DLD1 (cell line): ENCODE measurements around the gene GLYATL1.

Experiments used
- in situ Hi-C: cut with HindIII; loops from 2 replicates; pipeline ENCODE4 v1.10.0; 2017; ENCODE audit warnings: low sequenced_read_pairs

The GLYATL1 gene, protein sequence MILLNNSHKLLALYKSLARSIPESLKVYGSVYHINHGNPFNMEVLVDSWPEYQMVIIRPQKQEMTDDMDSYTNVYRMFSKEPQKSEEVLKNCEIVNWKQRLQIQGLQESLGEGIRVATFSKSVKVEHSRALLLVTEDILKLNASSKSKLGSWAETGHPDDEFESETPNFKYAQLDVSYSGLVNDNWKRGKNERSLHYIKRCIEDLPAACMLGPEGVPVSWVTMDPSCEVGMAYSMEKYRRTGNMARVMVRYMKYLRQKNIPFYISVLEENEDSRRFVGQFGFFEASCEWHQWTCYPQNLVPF

DNA sequence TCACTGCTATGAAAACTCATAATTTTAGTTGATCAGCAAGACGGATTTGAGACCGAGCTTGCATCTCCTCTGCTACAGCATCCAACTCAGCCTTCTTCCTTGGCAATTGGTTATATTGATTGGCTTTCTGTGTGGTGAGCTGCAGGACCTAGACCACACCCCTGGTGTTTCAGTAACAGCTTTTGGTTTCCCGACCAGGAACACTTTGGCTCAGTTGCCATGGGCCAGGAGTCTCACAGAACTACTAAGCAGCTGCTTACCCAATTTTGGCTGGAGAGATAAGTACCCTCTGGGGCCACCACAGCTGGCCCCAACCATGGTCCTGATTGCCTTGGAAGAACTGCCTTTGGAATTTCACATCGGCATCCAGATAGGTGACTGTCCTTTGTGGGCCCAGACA is at the start of gene GLYATL1:
GLYATL1 (plus strand) TSS at position 212 of the 400 bp plus-strand sequence. CDS start 7,600 bp downstream, outside the sequence.
- in situ Hi-C loops = no loop called here

DNA sequence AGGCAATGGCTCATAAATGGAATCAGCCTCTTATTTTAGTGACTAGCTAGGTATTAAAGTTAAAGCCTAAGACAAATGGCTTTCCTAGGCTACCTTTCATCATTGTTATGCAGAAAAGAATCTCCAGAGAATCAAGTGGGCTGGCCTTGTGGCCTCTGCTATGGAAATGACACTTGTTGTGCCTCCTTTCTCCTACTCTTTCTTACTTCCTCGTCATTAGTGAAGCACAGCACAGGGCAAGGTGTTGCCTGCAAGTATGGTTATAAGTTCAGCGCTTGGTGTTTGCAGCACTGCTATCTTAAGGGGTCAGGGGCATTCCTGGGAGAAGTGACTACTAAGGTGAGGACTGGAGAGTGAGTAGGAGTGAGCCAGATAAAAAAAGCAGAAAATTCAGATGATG is 45.4 kb upstream of the GLYATL1 start:
- in situ Hi-C loops = loop anchor here (10.0 kb wide), 1 partner anchor 249 kb away; no protein-coding TSS in a partner anchor

DNA sequence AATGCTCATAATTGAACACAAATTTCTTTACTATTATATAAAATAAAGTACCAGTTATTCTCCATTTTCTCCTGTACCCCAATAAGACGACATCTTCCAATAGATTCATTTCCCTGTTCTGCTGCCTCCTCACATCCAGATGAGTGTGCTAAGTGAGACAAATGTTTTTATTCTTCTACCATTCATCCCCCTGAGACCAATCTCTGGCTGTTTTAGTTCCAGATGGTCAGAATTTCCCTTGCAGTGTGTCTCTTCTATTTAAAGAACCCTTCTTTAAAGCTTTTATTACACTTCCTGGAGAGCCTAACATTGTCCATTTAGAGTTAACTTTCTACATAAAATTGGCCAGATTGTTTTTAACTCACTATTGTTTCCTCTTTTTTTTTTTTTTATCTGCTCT is 41.2 kb upstream of the GLYATL1 start:
- in situ Hi-C loops = loop anchor here (10.0 kb wide), 1 partner anchor 253 kb away; no protein-coding TSS in a partner anchor

GRCh38 chr11:58900479-58901420 is 38.5 kb upstream of the GLYATL1 start:
- in situ Hi-C loops = no loop called here

DNA sequence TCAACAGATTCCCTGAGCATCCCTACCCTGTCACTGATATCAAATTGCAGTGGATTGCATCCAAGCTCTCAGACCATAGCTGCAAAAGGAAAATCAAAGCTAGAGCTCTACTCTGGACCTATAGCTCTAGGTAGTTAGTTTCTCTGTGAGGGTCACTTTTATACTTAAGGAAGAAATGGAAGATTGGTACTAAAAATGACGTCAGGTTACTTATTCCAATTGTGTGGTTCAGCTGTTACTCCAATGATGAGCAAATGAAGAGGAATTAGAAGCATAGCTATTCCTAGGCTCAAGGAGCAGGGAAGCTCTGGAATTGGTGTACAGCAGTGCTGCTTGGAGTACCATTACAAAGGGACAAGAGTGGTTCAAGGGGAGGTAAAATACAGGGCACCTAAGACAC is 36.4 kb upstream of the GLYATL1 start:
- in situ Hi-C loops = no loop called here

DNA sequence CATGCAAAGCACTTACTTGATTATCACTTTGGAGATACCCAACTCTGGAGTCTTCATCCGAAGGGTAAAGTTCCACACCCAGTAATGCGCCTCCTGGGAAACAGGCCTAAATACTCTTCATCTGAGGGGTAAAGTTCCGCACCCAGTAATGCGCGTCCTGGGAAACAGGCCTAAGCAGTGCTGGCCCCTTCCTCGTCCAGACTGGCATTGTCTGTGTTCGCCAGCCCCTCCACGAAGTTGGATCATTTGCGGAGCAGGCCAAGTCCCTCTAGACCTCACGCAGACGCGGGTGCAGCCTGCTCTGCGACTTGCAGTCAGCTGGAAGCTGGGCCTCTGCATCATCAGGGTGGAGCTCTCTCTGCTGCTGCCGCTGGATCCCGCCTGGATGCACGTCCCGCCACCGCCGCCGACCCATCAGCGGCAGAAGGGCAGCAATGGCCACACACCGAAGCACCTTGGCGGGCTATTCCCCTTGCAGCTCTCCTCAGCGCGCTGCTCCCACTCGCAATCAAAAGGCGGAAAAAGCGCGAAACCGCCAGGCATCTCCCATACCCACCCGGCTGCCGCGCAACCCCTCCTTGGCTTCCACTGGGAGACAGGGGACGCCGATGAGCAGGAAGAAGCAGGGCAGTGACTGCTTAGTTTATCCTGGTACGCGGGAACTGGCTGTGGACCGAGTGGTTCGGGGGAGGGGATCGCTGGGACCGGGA is 34.1 kb upstream of the GLYATL1 start:
- in situ Hi-C loops = no loop called here

GRCh38 chr11:58905721-58906547 is 33.4 kb upstream of the GLYATL1 start:
- in situ Hi-C loops = no loop called here

DNA sequence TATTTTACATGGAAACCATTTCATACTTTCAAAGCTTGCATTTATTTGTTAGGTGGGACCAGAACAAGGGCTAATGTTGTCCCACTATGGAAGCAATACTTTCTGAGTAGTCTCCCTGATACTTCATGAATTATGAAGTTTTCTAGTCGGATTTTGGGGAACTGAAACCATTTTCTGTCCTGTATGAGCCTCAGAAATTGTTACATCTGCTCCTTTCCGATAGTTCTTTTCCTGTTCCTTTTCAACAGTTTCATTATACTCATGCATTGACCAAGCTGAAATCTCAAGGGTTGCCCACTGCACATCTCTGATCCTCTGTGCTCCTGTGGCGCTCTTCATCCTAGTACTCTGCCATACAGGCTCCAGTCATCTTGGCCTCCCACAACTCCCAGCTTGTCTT is 31.5 kb upstream of the GLYATL1 start:
- in situ Hi-C loops = no loop called here

DNA sequence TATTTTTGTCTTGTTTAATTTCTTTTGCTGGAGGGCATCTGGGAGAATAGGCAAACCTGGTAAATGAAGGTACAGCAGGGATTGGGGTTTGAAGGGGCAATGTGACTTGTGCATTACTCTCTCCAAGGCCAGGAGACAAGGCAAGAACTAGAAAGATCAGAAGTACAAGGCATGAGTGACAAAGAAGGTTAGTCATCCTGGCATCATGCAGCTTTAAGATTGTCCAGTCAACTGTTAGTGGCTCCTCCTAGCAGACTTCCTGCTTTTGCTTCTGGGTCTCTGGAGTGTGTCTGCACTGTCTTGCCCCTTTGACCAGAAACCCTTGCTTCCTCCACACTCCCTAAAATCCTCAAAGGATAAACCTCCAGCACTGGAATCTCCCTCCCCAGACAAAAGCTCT is 27.2 kb upstream of the GLYATL1 start:
- in situ Hi-C loops = no loop called here

- in situ Hi-C loops = no loop called here
These were observed 25.6 kb upstream of the GLYATL1 start for GRCh38 chr11:58913685-58914084.

DNA sequence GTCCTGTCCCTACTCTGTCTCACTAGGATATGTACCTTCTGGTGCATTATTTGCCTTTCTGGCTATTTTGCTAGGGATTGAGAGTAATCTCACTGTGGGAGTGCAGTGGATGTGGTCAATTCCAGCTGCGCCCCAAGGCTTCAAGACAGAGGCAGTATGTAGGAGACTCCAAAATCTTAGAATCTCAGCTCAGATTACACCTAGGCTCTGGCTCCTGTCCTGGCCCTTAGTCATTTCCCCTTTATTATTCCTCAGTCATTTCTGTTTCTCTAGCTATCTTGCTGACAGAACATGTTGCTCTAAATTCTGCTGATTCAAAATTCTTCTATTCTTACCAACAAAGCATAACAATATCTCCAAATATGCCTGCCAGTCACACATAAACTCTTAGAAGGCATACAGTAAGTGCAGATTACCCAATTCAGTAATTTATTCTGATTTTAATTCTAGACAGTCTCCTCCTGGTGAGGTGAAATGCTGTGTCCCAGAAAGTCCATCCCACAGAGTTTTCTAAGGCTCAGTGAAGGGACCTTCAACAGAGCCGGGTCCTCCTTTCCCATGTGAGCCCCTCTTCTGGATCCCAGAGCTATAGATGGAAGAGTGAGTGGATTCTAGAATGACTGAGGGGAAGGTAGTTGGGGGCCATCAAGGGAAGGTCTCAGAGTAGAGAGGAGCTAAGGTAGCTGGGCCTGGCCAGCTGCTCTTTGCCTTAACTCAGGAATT is 24.3 kb upstream of the GLYATL1 start:
- in situ Hi-C loops = no loop called here

GRCh38 chr11:58916637-58917036 is 22.7 kb upstream of the GLYATL1 start:
- in situ Hi-C loops = no loop called here

GRCh38 chr11:58917159-58917783 is 22.0 kb upstream of the GLYATL1 start:
- in situ Hi-C loops = no loop called here

DNA sequence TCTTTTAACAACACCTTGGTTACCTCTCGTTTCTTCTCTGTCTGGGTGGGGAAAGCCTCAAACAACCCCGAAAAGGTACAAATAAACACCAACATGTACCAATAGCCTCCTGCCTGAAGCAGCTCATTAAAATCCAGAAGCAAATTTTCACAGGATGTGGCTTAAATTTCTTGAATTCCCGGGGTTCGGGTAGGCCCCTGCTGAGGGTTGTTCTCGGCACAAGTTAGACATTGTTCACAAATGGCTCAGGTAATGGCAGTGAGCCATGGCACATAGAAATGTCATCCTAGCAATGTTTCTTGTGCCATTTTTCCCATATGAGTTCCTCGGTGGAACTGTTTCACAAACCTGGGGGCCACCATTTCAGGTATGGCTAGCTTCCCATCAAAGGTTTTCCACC is 19.7 kb upstream of the GLYATL1 start:
- in situ Hi-C loops = no loop called here

GRCh38 chr11:58919980-58920379 is 19.3 kb upstream of the GLYATL1 start:
- in situ Hi-C loops = no loop called here

DNA sequence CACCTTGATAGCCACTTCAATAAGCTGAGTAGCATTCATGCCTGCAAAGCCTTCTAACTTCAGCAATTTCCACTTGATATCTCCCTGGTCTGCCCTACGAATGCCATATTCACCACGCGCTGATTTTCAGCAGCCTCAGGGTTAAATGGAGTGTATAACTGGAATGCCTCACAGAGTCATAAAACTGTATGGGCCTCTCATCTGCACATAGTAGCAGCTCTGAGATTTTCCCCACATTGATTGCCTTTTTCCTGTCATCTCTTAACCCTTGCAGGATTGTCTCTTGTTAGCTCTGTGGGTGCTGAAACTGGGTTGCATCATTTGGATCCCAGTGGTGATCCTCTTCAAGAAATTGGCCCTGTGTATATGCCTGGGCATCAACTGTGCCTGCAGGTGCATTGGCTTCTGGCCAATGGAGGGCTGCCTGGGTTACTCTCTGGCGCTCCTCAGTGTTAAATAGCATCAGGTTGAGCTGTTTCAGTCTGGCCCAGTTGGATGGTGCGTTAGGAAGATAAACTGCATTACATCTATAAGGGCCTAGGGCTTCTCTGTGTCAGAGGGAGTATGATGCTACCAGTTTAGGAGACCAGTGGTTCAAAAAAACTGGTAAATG is 17.4 kb upstream of the GLYATL1 start:
- in situ Hi-C loops = no loop called here

- in situ Hi-C loops = no loop called here
These were observed 16.8 kb upstream of the GLYATL1 start for GRCh38 chr11:58922479-58922878.

DNA sequence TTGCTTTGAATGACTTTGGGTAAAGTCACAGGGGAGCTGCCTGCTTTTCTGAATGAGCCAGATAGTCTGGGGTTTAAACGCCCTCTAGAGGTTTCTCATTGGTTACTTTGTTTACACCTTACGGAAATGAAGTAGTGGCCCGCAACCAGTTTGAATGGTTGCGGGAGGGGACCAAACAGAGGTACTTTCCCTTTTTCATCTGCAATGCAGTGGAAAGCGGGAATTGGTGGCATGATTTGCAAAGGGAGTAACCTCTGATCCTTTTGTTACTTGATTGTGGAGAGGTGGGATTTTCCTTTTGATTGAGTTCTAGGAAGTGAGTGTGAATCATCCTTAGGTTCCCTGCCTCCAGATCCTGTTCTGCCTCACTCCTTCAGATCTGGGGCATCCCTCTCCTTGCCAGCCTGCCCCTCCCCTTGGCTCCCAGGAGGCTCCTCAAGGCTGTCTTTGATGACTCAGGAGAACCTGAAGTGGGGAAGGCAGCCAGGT is 15.9 kb upstream of the GLYATL1 start:
- in situ Hi-C loops = no loop called here

- in situ Hi-C loops = no loop called here
These were observed 15.1 kb upstream of the GLYATL1 start for GRCh38 chr11:58924230-58924629.
